Measurements from ENCODE around the gene NAALAD2. TPM values are rescaled to one million over a fixed set of nuclear protein-coding genes. Genes with fewer than 3 reads are reported as not detected.

NAALAD2 gene
- total RNA-seq, 1 donor from 2014 or later: not detected

GRCh38 chr11:90192869-90193582 lies 58.6 kb downstream of the NAALAD2 start:
- intact Hi-C loops (cut with micrococcal nuclease): no loop called here

DNA sequence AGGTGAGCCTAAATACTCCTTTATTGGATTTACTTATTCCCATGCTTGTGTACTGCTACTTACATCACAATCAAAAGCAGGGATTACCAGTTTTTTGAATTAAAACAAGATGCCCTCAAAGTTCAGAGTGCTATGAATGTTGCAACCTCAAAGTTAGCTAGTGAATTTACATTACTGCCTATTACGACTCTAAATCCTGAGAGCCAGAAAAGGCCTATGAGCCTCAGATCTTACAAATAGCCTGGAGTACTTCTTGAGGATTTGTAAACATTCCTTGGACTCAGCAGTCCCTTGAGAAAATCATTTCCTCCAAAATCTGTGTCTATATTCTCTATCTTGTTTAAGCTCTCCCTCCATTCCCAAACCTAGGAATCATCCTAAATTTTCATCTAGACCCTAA lies 62.9 kb downstream of the NAALAD2 start:
- intact Hi-C loops (cut with micrococcal nuclease): no loop called here

DNA sequence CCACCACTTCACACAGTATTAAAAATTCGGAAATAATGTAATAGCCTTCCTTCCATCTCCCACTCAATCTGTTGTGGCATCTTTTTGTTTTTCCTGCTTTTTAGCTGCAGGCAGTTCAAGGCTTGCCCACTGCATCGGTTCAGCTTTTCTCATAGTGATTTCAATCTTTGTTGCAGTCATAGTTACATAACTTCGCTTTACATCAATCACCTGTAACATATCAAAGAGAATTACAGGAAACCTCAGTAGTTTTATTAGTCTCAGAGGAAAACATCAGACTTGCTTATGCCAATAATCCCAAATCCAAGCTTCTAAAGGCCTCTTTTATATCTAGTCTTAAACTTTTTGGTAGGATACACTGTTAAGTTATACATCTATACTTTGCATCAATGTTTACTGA lies 67.9 kb downstream of the NAALAD2 start:
- intact Hi-C loops (cut with micrococcal nuclease): loop anchor here (10.0 kb wide), 1 partner anchor 132 kb away; no protein-coding TSS in a partner anchor

DNA sequence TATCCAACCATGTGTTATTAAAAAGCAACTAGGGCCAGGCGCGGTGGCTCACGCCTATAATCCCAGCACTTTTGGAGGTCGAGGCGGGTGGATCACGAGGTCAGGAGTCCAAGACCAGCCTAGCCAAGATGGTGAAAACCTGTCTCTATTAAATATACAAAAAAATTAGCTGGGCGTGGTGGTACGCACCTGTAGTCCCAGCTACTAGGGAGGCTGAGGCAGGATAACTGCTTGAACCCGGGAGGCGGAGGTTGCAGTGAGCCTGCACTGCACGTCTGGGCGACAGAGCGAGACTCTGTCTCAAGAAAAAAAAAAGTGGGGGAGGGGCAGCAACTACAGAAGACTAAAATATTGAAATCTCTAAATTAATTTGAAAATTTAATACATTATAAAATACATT lies 69.9 kb downstream of the NAALAD2 start:
- intact Hi-C loops (cut with micrococcal nuclease): loop anchor here (2.0 to 10.0 kb wide), 3 partner anchors 44 to 1044 kb away; no protein-coding TSS in a partner anchor

DNA sequence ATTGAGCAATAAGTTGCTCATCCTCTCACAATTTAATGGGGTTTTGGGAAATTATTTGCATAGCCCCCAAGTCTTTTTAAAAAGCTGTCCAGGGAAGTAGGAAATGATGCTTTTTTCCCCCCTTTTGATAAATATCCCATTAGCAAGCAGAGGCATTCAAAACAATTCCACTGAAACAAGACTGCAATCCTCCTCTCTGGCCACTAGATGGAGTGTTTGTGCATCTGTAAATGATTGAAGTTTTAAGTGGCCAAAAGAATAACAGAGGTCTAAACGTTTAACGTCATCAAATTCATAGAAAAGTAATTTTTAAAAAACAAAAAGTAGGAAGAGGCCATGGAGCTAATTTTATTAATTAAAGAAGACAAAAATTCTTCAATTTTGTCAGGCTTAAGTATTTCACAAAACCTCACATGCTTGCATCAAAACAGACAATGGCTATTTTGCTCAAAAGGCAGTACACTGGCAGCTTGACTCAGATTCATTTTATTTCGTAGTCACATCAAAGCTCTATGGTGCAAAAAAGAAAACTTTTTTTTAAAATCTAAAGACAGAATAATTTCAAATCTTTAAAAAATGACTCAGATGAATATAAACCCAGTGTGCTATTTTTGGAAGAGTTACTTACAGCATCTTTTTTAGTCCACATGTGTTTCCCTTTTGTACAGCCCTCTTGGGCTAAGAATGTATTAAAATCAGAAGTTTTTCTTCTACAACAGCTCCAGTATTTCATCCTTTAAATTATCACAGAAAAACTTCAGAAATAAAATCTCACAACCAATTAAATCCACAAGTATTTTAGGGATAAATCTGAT lies 70.6 kb downstream of the NAALAD2 start:
- intact Hi-C loops (cut with micrococcal nuclease): loop anchor here (1.0 to 10.0 kb wide), 5 partner anchors 18 to 1044 kb away; partner anchors contain the start of gene CHORDC1

GRCh38 chr11:90207992-90208391 lies 73.5 kb downstream of the NAALAD2 start:
- intact Hi-C loops (cut with micrococcal nuclease): loop anchor here (10.0 kb wide), 1 partner anchor 127 kb away; no protein-coding TSS in a partner anchor

DNA sequence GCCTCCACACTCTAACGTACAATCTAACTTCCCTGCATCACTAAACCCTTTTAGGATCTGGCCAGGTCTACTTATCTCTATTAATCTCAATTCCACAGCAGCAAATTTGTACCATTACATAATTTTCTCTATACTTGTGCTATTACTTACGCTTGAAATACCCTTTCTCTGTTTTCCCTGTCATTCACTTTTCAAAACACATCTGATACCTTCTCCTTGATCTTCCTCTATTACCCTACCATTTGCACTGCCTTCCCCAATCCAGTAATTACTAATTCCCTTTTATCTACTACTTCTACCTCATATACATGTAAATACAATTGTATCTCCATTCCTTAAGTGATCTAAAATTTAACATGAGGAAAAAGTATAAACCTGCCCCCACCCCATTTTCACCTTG lies 74.4 kb downstream of the NAALAD2 start:
- intact Hi-C loops (cut with micrococcal nuclease): loop anchor here (10.0 kb wide), 1 partner anchor 126 kb away; no protein-coding TSS in a partner anchor

GRCh38 chr11:90213322-90213721 lies 78.9 kb downstream of the NAALAD2 start:
- intact Hi-C loops (cut with micrococcal nuclease): no loop called here

DNA sequence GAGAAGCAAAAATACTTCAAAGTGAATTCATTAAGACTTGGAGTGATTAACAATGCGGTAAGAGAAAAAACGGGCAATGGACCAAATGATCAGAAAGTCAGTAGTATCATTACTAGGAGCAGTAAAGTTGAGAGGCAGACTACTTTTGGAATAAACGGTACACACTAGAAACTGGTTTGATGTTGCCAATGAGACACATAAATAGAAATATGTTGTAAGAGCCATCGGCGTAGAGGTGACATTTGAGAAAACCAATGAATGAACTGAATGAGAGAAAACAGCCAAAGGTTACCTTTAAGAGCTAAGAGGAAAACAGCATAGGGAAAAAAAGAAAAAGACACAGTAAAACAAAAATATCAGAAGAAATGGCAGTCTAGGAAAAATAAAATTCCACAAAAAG lies 82.1 kb downstream of the NAALAD2 start:
- intact Hi-C loops (cut with micrococcal nuclease): no loop called here

GRCh38 chr11:90218606-90219005 lies 84.1 kb downstream of the NAALAD2 start:
- intact Hi-C loops (cut with micrococcal nuclease): no loop called here

DNA sequence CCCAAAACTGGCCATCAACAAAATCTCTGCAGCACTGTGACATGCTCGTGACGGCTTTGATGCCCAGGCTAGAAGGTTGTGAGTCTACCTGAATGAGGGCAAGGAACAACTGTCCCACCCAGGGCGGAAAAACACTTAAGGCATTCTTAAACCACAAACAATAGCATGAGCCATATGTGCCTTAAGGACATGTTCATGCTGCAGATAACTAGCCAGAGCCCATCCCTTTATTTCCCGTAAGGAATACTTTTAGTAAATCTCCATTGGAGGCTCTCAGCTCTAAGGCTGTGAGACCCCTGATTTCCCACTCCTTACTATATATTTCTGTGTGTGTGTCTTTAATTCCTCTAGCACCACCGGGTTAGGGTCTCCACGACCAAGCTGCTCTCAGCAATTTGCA lies 85.0 kb downstream of the NAALAD2 start:
- intact Hi-C loops (cut with micrococcal nuclease): no loop called here

GRCh38 chr11:90220391-90220790 lies 85.9 kb downstream of the NAALAD2 start:
- intact Hi-C loops (cut with micrococcal nuclease): loop anchor here (5.0 to 10.0 kb wide), 2 partner anchors 1783 to 1886 kb away; partner anchors contain the start of gene CTSC

DNA sequence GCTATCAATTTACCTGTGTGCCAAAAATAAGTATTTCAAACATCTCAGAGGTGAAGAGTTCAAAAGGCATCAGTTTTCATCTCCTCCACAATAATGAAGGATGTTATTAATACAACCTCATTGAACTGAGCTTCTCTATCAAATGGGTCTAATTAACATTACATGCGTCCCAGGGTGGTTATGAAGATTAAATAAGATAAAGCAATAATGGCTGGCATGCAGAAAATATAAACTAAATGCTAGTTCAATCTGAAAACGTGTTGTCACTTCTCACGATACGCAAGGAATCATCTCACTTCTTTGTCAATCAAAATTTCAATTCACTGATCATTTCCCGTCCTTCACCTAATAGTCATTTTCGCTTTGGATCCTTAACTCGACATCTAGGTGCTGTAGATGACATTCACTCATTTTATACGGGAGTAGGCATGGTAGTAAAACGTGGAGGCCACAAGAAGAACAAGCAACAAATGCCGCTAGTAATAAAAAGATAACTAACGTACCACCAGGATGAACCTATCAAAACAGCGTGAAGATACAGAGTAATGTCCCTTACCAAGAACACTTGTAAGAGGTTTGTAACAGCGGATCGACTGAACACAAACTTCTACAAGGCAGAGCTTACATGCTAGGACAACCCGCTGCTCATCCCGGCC lies 87.5 kb downstream of the NAALAD2 start:
- intact Hi-C loops (cut with micrococcal nuclease): loop anchor here (5.0 to 10.0 kb wide), 2 partner anchors 1785 to 1887 kb away; partner anchors contain the start of gene CTSC

GRCh38 chr11:90222459-90223247 lies 88.2 kb downstream of the NAALAD2 start, which contains the start of gene CHORDC1:
Gene CHORDC1, minus strand, starts transcription at chr11:90223049. Its CDS starts 95 bp downstream, at chr11:90222954.
- intact Hi-C loops (cut with micrococcal nuclease): loop anchor here (1.0 to 10.0 kb wide), 3 partner anchors 17 to 1888 kb away; partner anchors contain the start of gene CTSC

DNA sequence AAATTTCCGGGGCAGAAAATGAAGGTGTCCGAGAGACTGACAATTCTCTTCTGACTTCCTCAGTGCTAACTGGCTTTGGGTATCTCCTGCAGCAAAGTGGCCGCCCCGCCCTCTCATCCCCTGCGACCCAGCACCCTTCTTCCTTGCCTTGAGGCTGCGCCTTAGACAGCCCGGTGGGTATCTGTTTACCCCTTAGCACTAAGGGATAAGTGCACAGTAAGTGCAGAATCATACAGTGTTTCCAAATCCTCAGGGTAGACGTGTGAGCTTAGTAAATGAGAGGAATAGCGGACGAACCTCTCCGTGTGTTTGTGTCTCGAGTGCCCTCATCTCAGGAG lies 88.8 kb downstream of the NAALAD2 start:
- intact Hi-C loops (cut with micrococcal nuclease): loop anchor here (1.0 to 10.0 kb wide), 3 partner anchors 18 to 1888 kb away; partner anchors contain the start of gene CTSC

- intact Hi-C loops (cut with micrococcal nuclease): loop anchor here (10.0 kb wide), 1 partner anchor 1893 kb away; the partner anchor contains the start of gene CTSC
These were observed 93.6 kb downstream of the NAALAD2 start for GRCh38 chr11:90228056-90228455.

- intact Hi-C loops (cut with micrococcal nuclease): loop anchor here (10.0 kb wide), 1 partner anchor 1895 kb away; the partner anchor contains the start of gene CTSC
These were observed 95.3 kb downstream of the NAALAD2 start for GRCh38 chr11:90229791-90230190.

GRCh38 chr11:90234977-90235376 lies 100.5 kb downstream of the NAALAD2 start:
- intact Hi-C loops (cut with micrococcal nuclease): no loop called here

DNA sequence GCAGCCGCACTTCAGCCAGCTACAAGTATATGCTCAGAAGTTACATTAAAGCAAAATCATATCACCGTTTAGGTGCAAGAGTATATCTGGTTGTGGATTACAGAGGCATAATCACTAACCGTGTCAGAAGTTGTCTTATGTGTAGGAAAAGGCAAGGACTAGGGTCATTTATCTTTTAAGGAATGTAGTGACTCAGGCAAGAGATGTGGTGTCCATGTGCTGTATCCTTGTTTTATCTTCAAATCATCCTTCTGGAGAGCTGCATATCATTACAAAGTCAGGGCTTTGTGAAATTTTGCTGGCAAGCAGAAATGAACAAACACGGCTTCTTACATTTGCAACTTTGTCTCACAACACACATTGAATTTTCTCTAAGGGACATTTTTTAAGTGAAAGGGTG lies 101.1 kb downstream of the NAALAD2 start:
- intact Hi-C loops (cut with micrococcal nuclease): no loop called here

DNA sequence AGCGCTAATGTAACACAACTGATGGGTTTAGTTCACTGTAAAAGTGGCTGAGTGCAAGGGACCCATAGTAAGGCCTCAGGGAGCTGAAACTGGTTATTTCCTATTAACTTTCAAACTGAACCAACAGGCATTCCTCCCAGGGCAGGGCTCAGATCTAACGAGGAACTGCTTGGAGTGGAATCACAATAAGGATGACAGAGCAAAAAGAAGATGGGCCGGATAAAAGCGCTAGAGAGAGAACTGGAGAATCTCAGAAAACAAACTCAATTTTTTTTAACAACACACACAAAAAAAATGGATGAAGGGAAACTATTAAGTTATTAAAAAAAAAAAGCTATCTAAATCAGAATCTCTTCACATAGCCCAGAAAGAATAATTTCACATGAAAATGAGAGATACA lies 102.5 kb downstream of the NAALAD2 start:
- intact Hi-C loops (cut with micrococcal nuclease): no loop called here

Measured in T-helper 1 cell treated with Interleukin-12 subunit alpha and Interleukin-12 subunit beta and Interleukin-4 antibody, amounts not matched to agents 30 ng/mL and 1 ng/mL, for 36 hours (primary cell).